Vagina (tissue), 2 donors: ENCODE results near the gene HOXA6. TPM values are rescaled to one million over a fixed set of nuclear protein-coding genes. Genes with fewer than 3 reads are reported as not detected.

Source experiments
- DNase-seq, 2 donors: peaks; one replicate each; pipeline ENCODE4 v3.0.0-alpha.2; 2017; ENCODE audit errors: extremely low spot score in 2 of 2
- H3K27ac ChIP-seq: fragments of 200-600 bp; sonication (generic); one replicate; pipeline ENCODE4 v1.5.1; 2019
- H3K27me3 ChIP-seq: fragments of 200-600 bp; sonication (generic); one replicate; pipeline ENCODE4 v1.5.1; 2019
- H3K36me3 ChIP-seq, 2 donors: fragments of 200-600 bp; sonication (generic); one replicate each; pipeline ENCODE4 v1.5.1; 2017 to 2019
- H3K4me1 ChIP-seq: fragments of 200-600 bp; sonication (generic); one replicate; pipeline ENCODE4 v1.5.1; 2019
- H3K4me3 ChIP-seq, 2 donors: fragments of 200-600 bp; sonication (generic); 1 replicate in 1 of 2; 2 replicates in 1 of 2; pipeline ENCODE4 v1.5.1; 2016 to 2019
- H3K9me3 ChIP-seq: fragments of 200-600 bp; sonication (generic); one replicate; pipeline ENCODE4 v1.5.1; 2019
- POLR2A ChIP-seq, 2 donors: fragments of 450-650 bp; IDR thresholded peaks; one replicate each; pipeline ENCODE4 v1.6.1; 2017; ENCODE audit warnings: antibody characterized with exemption in 2 of 2, mild to moderate bottlenecking in 2 of 2, moderate library complexity in 2 of 2
- POLR2AphosphoS5 ChIP-seq, 2 donors: sonication (generic); formaldehyde crosslinking; IDR thresholded peaks; one replicate each; pipeline ENCODE4 v1.9.0; 2017; ENCODE audit warnings: antibody characterized with exemption in 2 of 2, mild to moderate bottlenecking in 2 of 2, low read depth in 1 of 2; ENCODE audit not compliant: insufficient read depth in 1 of 2
- intact Hi-C: fragments of 100-400 bp; cut with DNase I; formaldehyde crosslinking; loops from one replicate; pipeline ENCODE4 v1.15.1; 2023
- total RNA-seq: library from RNA; depleted of rRNA; stranded (reverse); fragments of >200 nt; gene quantifications from one replicate; pipeline ENCODE4 v1.2.3, GENCODE V29; 2016
- TF ChIP-seq, protein P1 (sequence below), 3 experiments: fragments of 450-650 bp in 2 of 3; fragments of 200-600 bp in 1 of 3; sonication (generic) in 1 of 3; IDR thresholded peaks; one replicate each; pipeline ENCODE4 v1.5.1; 2017 to 2019; ENCODE audit warnings: antibody characterized with exemption in 3 of 3, mild to moderate bottlenecking in 2 of 3, moderate library complexity in 2 of 3

Gene HOXA6
- total RNA-seq, 1 donor from 2014 or later, result 1.7 TPM

DNA sequence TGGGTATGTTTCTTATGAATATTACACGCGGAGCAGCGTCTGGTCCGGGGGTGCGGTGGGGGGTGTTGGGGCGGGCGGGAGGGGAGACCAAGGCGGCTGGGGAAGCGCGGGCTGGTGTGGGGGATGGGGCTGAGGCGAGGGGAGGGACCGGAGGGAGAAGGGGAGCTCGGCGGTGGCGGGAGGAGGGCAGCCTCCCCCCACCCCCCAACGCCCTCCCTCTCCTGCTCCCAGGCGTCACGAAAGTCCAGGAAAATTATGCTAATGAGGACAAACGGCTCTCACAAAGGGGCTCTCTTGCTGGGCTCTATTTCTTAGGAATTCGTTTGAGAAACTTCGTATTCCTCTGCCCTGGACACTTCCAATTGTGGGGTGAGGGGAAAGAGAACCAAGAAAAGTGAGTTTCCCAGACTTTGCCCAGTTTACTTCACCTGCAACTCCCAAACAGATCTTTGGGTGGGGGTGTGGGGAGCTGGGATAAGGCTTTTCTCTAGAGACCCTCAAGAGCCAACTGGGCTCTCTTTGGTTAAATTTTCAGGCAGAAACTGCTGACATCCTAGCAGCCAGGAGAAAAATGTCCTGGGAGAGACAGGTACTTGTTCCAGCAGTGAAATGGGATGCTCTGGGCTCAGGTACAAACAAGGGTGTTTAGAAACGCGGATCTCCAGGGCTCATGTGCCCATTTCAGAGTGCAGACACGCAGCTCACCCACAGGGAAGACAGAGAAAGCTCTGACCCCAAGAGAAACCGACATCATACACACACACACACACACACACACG is 33.4 kb downstream of the HOXA6 start:
- Histone ChIP-seq H3K9me3 (no peaks in the 10 kb centered on the region), H3K4me1 (peaks cover 13% of the 10 kb centered on the region), H3K27ac (peak overlapping the region; percentile 75), H3K4me3 (peak overlapping the region; percentile 50 to 53), H3K36me3 (no peaks in the 10 kb centered on the region), H3K27me3 (no peaks in the 10 kb centered on the region)
- TF ChIP-seq POLR2A (IDR thresholded peaks at IDR 0.05), result no peak
- no peak for TF ChIP-seq POLR2AphosphoS5 (IDR thresholded peaks at IDR 0.05; ENCODE audit: insufficient read depth in 1 of 2, low read depth in 1 of 2)
- TF ChIP-seq, protein P1, sequence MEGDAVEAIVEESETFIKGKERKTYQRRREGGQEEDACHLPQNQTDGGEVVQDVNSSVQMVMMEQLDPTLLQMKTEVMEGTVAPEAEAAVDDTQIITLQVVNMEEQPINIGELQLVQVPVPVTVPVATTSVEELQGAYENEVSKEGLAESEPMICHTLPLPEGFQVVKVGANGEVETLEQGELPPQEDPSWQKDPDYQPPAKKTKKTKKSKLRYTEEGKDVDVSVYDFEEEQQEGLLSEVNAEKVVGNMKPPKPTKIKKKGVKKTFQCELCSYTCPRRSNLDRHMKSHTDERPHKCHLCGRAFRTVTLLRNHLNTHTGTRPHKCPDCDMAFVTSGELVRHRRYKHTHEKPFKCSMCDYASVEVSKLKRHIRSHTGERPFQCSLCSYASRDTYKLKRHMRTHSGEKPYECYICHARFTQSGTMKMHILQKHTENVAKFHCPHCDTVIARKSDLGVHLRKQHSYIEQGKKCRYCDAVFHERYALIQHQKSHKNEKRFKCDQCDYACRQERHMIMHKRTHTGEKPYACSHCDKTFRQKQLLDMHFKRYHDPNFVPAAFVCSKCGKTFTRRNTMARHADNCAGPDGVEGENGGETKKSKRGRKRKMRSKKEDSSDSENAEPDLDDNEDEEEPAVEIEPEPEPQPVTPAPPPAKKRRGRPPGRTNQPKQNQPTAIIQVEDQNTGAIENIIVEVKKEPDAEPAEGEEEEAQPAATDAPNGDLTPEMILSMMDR (IDR thresholded peaks at IDR 0.05), result no peak
- DNase-seq, result peak in 1 of 2 donors; percentile 46
- intact Hi-C loops, result no loop called here

DNA sequence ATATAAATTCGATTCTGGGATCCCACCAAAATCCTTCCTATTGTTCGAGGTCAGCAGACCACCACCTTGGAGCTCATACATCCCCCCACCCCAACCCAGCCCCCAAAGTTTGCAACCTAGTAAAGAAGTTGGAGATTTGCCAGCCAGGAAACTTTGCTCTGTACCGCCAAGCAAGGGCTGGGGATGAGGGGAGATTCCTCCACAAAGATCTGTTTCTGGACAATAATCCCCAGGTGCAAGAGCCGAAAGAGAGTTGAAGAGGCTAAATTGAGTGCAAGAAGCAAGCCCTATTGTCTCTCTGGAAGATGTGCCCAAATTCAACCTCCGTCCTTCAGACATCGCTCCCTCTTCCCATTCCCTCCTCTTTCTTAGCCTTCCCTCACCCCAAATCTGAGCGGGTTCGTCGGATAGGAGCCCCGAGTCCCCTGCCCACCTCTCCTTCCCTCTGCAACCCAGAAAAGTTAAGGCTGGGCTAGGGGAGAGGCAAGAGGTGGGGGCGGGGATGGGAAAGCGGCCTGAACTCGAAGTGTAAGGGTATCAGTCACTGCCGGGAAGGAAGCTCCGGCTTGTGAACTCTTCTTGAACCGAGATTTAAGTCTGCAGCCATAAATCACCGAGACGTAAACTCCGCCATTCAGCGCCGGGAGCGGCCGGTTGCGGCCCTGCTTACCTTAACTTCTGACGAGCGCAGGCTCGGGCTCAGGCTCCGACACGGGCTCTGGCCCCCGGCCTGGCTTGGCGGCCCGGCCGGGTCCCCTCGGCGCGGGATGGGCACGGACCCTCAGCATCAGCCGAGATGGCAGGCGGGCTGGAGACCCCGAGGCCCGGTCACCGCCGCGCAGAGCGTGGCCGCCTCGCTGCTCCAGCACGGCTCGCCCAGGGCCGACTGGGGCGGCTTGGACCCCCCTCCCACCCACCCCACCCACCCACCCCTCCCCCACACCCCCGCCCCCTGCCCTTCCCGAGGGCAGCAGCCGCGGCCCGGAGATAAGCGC is 34.3 kb downstream of the HOXA6 start:
- Histone ChIP-seq H3K27me3 (no peaks in the 10 kb centered on the region), H3K4me1 (peaks cover 13% of the 10 kb centered on the region), H3K9me3 (no peaks in the 10 kb centered on the region), H3K36me3 (no peaks in the 10 kb centered on the region), H3K4me3 (peak overlapping the region; percentile 50 to 53), H3K27ac (peak overlapping the region; percentile 75)
- TF ChIP-seq POLR2AphosphoS5 (IDR thresholded peaks at IDR 0.05; ENCODE audit: insufficient read depth in 1 of 2, low read depth in 1 of 2), result peak; percentile 22 to 48
- TF ChIP-seq, protein P1 (IDR thresholded peaks at IDR 0.05), result no peak
- DNase-seq, result no peak
- intact Hi-C loops, result no loop called here

DNA sequence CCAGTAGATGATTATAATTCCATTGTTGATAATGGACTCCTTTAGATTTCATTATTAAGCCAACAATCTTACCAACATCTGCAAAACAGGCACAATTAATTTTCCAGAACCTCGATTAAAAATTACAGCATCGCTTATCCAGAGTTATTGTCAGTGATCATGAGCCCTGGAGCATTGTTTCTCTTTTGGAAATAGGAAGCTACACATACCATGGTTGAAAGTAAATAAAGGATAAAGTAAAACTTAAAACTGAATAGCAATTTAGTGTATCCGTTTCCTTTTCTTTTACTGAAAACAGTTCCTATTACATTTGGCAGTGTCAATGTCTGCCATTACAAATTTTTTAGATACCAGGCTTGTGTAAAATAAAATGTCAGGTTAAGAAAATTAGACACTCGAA is 35.2 kb downstream of the HOXA6 start:
- TF ChIP-seq POLR2AphosphoS5 (IDR thresholded peaks at IDR 0.05; ENCODE audit: insufficient read depth in 1 of 2, low read depth in 1 of 2) (peak in 1 of 2 donors; percentile 19), POLR2A (IDR thresholded peaks at IDR 0.05) (no peak)

DNA sequence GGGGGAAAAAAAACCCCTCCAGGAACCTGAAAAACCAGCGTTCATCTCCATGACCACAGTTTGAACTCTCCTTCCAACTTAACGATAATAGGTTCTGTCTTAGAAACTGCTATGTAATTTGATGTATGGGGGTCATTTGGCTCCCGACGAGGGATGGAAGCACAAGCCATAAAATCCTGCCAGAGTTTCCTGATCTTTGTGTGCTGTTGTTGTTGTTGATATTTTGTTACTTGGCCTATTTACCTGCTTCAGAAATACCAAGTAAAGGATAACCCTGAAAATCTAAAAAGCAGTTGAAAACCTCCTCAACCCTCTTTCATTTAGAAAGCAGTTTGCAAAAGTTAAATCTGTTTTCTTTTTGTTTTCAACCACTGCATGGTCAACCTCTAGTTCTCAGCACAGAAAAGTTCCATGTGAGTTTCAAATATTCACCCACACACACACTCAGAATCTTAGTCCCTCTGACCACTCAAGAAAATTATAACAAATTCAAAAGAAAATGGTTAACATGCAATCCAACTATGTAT is 35.8 kb downstream of the HOXA6 start:
- Histone ChIP-seq H3K4me1 (peaks cover 13% of the 10 kb centered on the region), H3K27ac (peak overlapping the region; percentile 1), H3K4me3 (no peak overlapping the region), H3K9me3 (no peaks in the 10 kb centered on the region), H3K36me3 (no peaks in the 10 kb centered on the region), H3K27me3 (no peaks in the 10 kb centered on the region)
- no peak for DNase-seq
- TF ChIP-seq, protein P1 (IDR thresholded peaks at IDR 0.05), result no peak
- no peak for TF ChIP-seq POLR2AphosphoS5 (IDR thresholded peaks at IDR 0.05; ENCODE audit: insufficient read depth in 1 of 2, low read depth in 1 of 2)
- no peak for TF ChIP-seq POLR2A (IDR thresholded peaks at IDR 0.05)
- intact Hi-C loops, result no loop called here

More for the DNA sequence above, 35.2 kb downstream of the HOXA6 start:
- no peak for DNase-seq
- Histone ChIP-seq H3K27ac (no peak overlapping the region), H3K36me3 (no peaks in the 10 kb centered on the region), H3K4me3 (no peak overlapping the region), H3K27me3 (no peaks in the 10 kb centered on the region), H3K9me3 (no peaks in the 10 kb centered on the region), H3K4me1 (peaks cover 13% of the 10 kb centered on the region)
- intact Hi-C loops, result no loop called here

DNA sequence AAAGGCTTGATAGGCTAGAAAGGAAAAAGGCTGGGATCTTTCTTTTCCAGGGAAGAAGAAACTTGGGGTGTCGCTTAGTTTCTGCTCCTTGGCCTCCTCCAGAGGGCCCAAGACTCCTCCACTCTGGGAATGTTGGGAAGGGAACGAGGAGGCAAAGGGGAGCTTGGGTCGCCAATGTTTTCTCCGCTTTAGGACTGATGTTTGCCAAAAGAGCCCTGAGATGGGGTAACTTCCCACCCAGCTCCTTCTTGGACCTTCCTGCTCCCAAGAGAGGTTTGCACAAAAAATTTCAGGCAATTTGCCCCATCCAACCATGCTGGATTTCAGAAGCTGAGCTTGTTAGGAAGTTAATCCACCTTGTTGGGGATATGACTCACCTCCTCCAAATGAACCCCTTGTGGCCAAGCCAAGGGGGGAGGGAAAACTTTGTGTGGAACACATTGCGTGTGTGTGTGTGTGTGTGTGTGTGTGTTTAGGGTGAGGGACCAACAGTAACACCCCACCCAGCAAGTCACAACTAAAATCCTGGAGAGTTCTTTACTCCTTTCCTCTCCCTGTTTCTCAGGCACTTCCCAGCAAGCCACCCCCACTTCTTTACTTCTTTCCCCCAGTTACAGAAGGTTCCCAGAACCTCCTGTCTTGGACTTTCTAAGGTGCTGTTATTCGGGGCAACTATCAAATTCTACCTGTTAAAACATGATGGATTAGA is 36.4 kb downstream of the HOXA6 start:
- peak in 1 of 2 donors; percentile 8 for TF ChIP-seq POLR2AphosphoS5 (IDR thresholded peaks at IDR 0.05; ENCODE audit: insufficient read depth in 1 of 2, low read depth in 1 of 2)
- no peak for TF ChIP-seq POLR2A (IDR thresholded peaks at IDR 0.05)
- TF ChIP-seq, protein P1 (IDR thresholded peaks at IDR 0.05), result no peak

More for the DNA sequence above, 36.4 kb downstream of the HOXA6 start:
- H3K27ac ChIP-seq, result peak overlapping the region; percentile 1
- intact Hi-C loops, result no loop called here
- peaks cover 13% of the 10 kb centered on the region for H3K4me1 ChIP-seq
- no peaks in the 10 kb centered on the region for H3K9me3 ChIP-seq
- H3K4me3 ChIP-seq, result peak overlapping the region; percentile 4 to 18
- H3K27me3 ChIP-seq, result no peaks in the 10 kb centered on the region
- no peak for DNase-seq
- no peaks in the 10 kb centered on the region for H3K36me3 ChIP-seq
